Loucy (cell line): Measurements from ENCODE around the gene AMN.

ENCODE experiments used
- H2AFZ ChIP-seq: fragments of 200-600 bp; sonication (generic); 2 replicates; pipeline ENCODE4 v1.6.0; 2016; ENCODE audit warnings: antibody characterized with exemption, mild to moderate bottlenecking, low read length, moderate library complexity
- H3F3A ChIP-seq: fragments of 200-600 bp; 2 replicates; pipeline ENCODE4 v1.6.0; 2016; ENCODE audit warnings: antibody characterized with exemption, low read depth, mild to moderate bottlenecking
- H3K27me3 ChIP-seq: fragments of 200-600 bp; sonication (generic); 2 replicates; pipeline ENCODE4 v1.6.1; 2014; ENCODE audit warnings: low read length, mild to moderate bottlenecking; ENCODE audit not compliant: insufficient read depth, poor library complexity, severe bottlenecking
- H3K36me3 ChIP-seq: fragments of 200-600 bp; sonication (generic); 2 replicates; pipeline ENCODE4 v1.6.1; 2016; ENCODE audit warnings: low read length; ENCODE audit not compliant: insufficient read depth
- H3K4me1 ChIP-seq: fragments of 200-600 bp; sonication (generic); 2 replicates; pipeline ENCODE4 v1.5.1; 2014; ENCODE audit warnings: low read length, mild to moderate bottlenecking; ENCODE audit not compliant: insufficient read depth, poor library complexity, severe bottlenecking
- H3K4me2 ChIP-seq: fragments of 200-600 bp; sonication (generic); 2 replicates; pipeline ENCODE4 v1.6.0; 2014; ENCODE audit warnings: antibody characterized with exemption, low read length, low read depth, mild to moderate bottlenecking; ENCODE audit not compliant: poor library complexity, severe bottlenecking
- H3K4me3 ChIP-seq: fragments of 200-600 bp; sonication (generic); 2 replicates; pipeline ENCODE4 v1.5.1; 2014; ENCODE audit warnings: low read length, mild to moderate bottlenecking, mixed read lengths; ENCODE audit not compliant: poor library complexity, severe bottlenecking
- H3K79me2 ChIP-seq: fragments of 200-600 bp; sonication (generic); 2 replicates; pipeline ENCODE4 v1.6.1; 2014; ENCODE audit warnings: low read length; ENCODE audit not compliant: insufficient read depth
- H3K9ac ChIP-seq: fragments of 200-600 bp; sonication (generic); 2 replicates; pipeline ENCODE4 v1.6.0; 2014; ENCODE audit warnings: mild to moderate bottlenecking, low read depth, low read length, moderate library complexity; ENCODE audit not compliant: poor library complexity, severe bottlenecking
- H3K9me2 ChIP-seq: fragments of 200-600 bp; sonication (generic); replicated peaks from 2 replicates; pipeline ENCODE4 v1.6.1; 2016; ENCODE audit warnings: low read depth, low read length, mixed read lengths
- H3K9me3 ChIP-seq: fragments of 200-600 bp; sonication (generic); 2 replicates; pipeline ENCODE4 v1.6.1; 2014; ENCODE audit warnings: mild to moderate bottlenecking, antibody characterized with exemption, low read length, low read depth; ENCODE audit not compliant: insufficient read depth
- H4K20me1 ChIP-seq: fragments of 200-600 bp; sonication (generic); 2 replicates; pipeline ENCODE4 v1.6.0; 2014; ENCODE audit warnings: antibody characterized with exemption, low read length, mild to moderate bottlenecking; ENCODE audit not compliant: insufficient read depth, poor library complexity, severe bottlenecking
- CTCF ChIP-seq: fragments of 200-600 bp; sonication (generic); conservative IDR thresholded peaks from 2 replicates; pipeline ENCODE4 v1.5.1; 2014; ENCODE audit warnings: mild to moderate bottlenecking, antibody characterized with exemption, low read length
- EZH2phosphoT487 ChIP-seq: fragments of 200-600 bp; IDR thresholded peaks from 2 replicates; pipeline ENCODE4 v1.6.1; 2018; ENCODE audit warnings: antibody characterized with exemption, mild to moderate bottlenecking, moderate library complexity, borderline replicate concordance

Gene AMN

GRCh38 chr14:102915292-102916110, 7.0 kb upstream of the AMN start:
- Histone ChIP-seq H3K79me2 (no peaks in the 10 kb centered on the region), H3K4me2 (no peak overlapping the region), H2AFZ (no peak overlapping the region), H3K36me3 (no peaks in the 10 kb centered on the region), H3K9me2 (no peaks in the 10 kb centered on the region), H3K4me1 (peaks cover 19% of the 10 kb centered on the region), H3F3A (no peaks in the 10 kb centered on the region), H3K4me3 (no peak overlapping the region), H3K27me3 (no peaks in the 10 kb centered on the region), H3K9me3 (no peaks in the 10 kb centered on the region), H3K9ac (no peak overlapping the region), H4K20me1 (no peaks in the 10 kb centered on the region)
- TF ChIP-seq EZH2phosphoT487: no peak
- TF ChIP-seq CTCF: no peak

- H4K20me1 ChIP-seq: no peaks in the 10 kb centered on the region
- H3K4me1 ChIP-seq: peaks cover 19% of the 10 kb centered on the region
- TF ChIP-seq EZH2phosphoT487: no peak
- TF ChIP-seq CTCF: no peak
- no peaks in the 10 kb centered on the region for H3K27me3 ChIP-seq
- H3K4me2 ChIP-seq: no peak overlapping the region
- H2AFZ ChIP-seq: no peak overlapping the region
- H3K4me3 ChIP-seq: no peak overlapping the region
- no peaks in the 10 kb centered on the region for H3K9me3 ChIP-seq
- no peaks in the 10 kb centered on the region for H3F3A ChIP-seq
- no peaks in the 10 kb centered on the region for H3K79me2 ChIP-seq
- H3K9ac ChIP-seq: peak overlapping the region; percentile 57
- no peaks in the 10 kb centered on the region for H3K36me3 ChIP-seq
- H3K9me2 ChIP-seq: no peaks in the 10 kb centered on the region
Observed at GRCh38 chr14:102916347-102917055, 6.0 kb upstream of the AMN start.

- peak overlapping the region; percentile 48 for H3K4me2 ChIP-seq
- no peak for TF ChIP-seq EZH2phosphoT487
- no peak for TF ChIP-seq CTCF
Observed at GRCh38 chr14:102917056-102917385, 5.4 kb upstream of the AMN start.

More at GRCh38 chr14:102917056-102917385, 5.4 kb upstream of the AMN start:
- H3K4me3 ChIP-seq: no peak overlapping the region
- H3K79me2 ChIP-seq: no peaks in the 10 kb centered on the region
- H3K36me3 ChIP-seq: no peaks in the 10 kb centered on the region
- H3K4me1 ChIP-seq: peaks cover 19% of the 10 kb centered on the region
- H2AFZ ChIP-seq: peak overlapping the region; percentile 54; the same call in 1 of the 2 replicates
- peak overlapping the region; percentile 57 for H3K9ac ChIP-seq
- H3F3A ChIP-seq: no peaks in the 10 kb centered on the region
- no peaks in the 10 kb centered on the region for H3K9me3 ChIP-seq
- no peaks in the 10 kb centered on the region for H3K27me3 ChIP-seq
- H3K9me2 ChIP-seq: no peaks in the 10 kb centered on the region
- no peaks in the 10 kb centered on the region for H4K20me1 ChIP-seq
